Inflammatory macrophage treated with lipopolysaccharide for 4 hours (primary cell): Measurements from ENCODE around the gene AGBL1.
A peak's percentile ranks its signal among the peaks of the same experiment; 100 is the strongest.

Source experiments
- DNase-seq: peaks from one replicate; pipeline ENCODE4 v3.0.0-alpha.2; 2020

Gene AGBL1

DNA sequence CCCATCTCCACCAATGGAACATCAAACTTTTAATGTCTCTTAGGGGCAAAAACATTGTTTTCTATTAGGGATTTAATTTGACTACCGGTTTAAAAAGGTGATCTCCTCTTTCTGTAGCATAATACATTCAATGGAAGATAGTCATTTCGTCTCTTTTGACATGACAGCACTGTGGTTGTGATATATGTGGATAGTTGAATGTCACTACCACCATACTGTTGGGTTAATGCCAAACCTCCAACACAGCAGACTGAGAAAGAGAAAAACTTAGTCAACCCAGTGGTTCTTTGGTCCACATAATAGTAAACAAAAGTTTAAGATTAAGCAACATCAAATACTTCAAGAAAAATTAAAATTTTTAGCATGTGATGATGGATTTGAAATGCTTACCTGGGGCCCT is 530.4 kb downstream of the AGBL1 start:
- no peak for DNase-seq

DNA sequence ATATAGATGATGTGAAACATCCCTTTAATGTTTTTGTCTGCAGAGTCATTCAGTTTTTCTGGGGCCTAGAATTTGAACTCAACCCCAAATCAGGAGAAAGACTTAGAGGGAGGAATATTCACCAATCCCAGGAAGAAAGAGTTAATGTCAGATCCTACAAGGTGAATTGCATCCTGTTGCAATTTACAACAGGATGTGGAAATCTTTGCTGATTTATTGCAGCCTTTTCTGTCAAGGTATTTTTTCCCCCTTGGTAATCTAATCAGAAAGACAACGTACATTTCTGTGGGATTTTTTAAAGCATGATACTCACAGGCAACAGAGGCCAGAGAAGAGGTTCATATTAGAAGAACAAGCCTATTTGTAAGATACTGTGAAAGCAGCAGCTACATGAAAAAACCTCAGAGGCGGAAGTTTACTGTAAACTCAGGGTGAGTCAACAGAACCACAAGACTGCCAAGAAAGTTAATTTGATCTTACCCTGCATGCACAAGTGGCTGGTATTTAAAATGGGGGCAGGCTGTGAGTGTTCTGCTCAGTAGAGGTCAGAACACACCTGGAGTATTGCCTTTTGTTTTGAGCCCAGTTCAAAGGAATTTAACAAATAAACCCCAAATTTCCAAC is 531.9 kb downstream of the AGBL1 start:
- no peak for DNase-seq

DNA sequence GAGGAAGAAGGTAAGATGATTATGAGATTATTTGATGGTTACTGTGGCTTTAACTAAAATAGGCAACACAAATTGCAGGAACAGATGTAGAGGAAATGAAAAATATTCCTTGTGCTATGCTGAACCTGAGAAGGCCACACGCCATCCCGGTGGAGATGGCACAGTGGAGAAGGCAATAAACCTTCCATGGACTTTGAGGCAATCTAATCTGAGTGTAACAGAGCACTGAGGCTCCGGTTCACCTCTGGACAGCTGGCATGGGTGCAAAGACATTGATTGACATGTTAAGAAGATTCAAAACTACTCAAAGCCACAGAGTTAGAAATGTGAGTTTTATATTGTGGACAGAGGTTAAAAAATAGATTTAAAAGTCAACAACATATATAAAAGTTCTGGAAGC is 535.7 kb downstream of the AGBL1 start:
- no peak for DNase-seq

DNA sequence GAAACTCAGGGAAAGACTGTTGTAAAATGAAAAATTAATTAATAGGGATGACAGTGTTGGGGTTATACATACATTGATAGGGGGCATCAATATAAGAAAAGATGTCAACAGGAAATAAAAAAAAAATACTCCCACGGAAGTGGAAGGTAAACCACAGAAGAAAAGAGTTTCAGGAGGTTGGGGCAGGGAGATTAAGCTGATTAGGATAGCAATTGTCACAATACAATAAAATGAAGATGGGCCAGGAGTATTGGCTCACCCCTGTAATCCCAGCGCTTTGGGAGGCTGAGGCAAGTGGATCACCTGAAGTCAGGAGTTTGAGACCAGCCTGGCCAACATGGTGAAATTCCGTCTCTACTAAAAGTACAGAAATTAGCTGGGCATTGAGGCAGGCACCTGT is 536.1 kb downstream of the AGBL1 start:
- no peak for DNase-seq

GRCh38 chr15:86616771-86617170 is 537.1 kb downstream of the AGBL1 start:
- no peak for DNase-seq

DNA sequence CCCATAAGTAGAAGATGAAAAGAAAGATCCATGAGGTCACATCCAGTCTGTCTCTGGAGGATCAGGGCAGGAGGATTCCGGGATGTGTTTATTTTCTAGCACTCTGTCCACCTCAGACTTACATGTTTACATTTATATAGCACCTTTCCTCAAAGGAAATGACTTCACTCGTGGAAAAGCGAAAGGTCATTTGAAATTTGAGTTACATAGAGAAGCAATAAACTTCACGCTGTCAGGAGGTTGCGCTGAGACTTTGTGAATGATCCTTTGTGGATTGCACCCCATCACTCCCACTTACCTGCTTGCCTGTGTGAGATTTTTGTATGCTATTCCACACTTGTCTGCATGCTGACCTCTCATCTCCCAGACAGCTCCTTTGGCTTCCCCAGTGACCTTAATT is 540.5 kb downstream of the AGBL1 start:
- DNase-seq, result no peak

DNA sequence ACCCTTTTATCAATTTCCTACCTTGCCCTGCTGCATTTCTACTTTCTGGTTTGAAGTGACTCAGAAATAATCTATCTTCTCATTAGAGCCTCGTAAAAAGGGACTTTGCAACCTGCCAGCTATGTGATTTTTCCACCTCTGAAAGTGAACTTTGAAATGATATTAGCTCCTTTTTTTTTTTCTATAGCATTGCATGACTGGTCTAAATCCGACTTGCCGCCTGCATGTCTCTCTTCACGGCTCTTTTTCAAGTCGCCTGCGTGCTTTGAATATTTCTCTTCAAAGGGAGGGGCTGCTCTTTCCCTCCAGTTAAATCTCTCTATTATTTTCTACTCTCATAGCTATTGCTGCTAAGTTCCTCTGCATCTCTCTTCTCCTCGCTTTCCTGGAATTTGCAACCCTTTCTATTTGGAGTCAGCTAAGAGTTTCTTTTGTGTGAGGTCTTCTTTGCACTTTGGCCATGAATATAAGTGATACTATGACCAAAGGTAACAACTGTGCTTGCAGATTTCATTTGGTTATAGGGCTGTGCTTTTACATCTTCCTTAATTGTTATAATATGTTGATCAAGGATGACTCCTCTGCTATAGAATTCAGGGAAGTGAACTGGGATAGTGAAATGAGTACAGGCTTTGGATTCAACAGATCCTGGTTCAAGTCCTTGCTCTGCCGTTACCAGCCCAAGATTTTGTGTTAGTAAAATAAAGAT is 541.1 kb downstream of the AGBL1 start:
- DNase-seq, result no peak

DNA sequence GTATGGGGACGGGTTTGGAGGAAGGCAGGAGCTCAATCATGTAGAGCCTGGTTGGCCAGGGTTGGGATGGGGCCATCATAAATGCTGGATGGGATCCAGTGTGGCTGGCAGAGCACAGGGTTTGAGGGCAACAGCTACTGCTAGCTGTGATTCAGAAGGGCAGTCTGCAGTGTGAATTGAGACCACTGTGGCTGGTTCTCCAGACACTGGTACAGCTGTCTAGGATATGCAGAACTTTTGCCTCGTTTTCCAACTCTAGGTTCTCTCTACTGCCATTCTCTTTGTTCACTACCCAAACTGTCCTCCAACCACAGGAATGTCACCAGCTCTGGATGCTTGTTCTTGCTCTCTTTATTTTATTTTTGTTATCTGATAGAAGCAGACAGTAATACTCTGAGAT is 543.6 kb downstream of the AGBL1 start:
- DNase-seq, result no peak

- peak; percentile 5 for DNase-seq
Observed at GRCh38 chr15:86624261-86625036, 544.8 kb downstream of the AGBL1 start.

- DNase-seq, result no peak
Observed at GRCh38 chr15:86629409-86630356, 550.0 kb downstream of the AGBL1 start.

DNA sequence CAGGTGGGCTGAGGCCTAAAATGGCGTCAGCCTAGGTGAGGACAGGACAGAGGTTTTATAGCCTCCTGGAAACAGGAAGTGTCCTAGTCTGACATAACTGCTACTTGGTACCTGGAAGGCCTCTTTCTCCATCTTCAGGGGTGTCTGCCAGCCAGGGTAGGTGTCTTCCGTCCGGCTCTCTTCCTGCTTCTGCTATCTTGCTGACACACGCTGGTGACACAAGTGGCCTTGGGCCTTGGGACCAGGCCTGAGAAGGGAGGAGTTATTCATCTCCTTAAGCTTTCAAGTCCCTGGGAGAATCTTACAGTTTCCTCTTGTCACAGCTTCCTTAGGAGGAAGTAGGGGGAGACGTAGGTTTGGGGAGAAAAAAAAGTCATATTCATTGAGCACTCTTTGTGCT is 551.3 kb downstream of the AGBL1 start:
- no peak for DNase-seq

DNA sequence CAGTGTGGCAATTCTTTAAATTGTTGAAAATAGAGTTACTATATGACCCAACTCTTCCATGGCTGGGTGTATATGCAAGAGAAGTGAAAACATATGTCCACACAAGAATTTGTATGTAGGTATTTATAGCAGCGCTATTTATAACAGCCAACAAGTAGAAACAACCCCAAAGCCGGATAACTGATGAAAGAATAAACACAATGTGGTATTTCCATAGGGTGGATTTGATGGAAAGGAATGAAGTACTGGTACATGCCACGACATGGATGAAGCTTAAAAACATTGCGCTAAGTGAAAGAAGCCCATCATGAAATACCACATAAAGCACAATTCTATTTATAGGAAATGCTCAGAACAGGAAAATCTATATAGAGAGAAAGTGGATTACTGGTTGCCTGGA is 554.5 kb downstream of the AGBL1 start:
- DNase-seq, result no peak

GRCh38 chr15:86634992-86635638 is 555.4 kb downstream of the AGBL1 start:
- no peak for DNase-seq

DNA sequence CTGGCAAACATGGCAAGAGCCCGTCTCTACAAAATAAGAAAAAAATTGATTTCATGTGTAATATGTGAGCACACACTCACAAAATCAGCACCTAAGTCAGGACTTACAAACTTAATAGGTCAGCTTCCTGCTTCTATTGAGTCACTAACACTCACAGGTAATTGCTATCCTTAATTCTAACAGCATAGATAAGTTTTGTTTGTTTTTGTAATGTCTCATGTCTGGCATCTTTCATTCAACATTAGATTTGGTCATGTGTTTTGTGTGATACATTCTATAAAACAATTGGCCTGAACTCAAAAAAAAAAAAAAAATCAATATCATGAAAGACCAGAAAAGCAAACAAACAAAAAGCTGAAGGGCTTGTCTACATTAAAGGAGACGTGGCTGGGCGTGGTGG is 564.7 kb downstream of the AGBL1 start:
- DNase-seq, result no peak

- DNase-seq, result no peak
Observed at GRCh38 chr15:86645925-86646500, 566.3 kb downstream of the AGBL1 start.

DNA sequence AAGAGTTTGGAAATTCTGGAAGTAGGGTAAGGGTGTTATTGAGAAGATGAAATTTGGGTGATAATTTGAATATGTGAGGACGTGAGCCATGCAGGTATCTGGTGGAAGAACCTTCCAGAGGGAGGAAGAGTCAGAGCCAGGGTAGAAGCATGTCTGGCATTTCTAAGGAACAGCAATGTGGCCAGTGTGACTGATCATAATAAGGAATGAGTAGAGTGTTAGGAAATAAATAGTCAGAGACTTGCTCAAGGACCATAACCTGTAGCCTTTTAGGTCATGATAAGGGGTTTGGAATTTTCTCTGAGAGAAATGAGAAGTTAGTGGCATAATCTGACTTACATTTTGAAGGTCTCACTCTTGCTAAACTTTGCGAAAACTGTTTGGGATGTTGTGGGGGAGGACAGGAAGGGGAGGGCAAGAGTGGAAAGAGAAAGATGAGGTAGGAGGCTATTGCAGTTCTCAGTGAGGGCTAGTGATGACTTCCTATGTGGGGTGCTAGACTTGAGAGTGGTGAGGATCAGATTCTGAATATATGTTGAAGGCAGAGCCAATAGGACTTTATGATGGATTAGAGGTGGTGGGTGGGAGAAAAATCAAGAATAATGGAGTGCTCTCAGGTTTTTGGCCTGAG is 568.3 kb downstream of the AGBL1 start:
- DNase-seq, result no peak

DNA sequence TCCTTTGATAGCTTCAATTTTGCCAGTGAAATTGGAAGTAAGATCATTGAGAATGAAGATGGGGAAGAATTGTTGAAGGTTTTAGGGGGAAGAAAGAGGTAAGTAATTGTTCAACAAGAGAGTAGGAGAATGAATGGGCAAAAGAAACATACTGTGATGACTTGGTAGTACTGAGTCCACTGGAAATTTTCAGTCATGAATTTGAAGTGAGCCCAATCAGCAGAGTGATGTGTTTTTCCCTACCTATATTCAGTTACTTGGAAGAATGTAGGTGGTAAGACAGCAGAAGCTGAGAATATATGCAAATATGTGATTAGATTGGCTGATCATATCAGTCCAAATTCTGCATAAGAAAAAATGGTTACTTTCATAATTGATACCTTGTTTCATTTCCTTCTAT is 569.6 kb downstream of the AGBL1 start:
- no peak for DNase-seq

DNA sequence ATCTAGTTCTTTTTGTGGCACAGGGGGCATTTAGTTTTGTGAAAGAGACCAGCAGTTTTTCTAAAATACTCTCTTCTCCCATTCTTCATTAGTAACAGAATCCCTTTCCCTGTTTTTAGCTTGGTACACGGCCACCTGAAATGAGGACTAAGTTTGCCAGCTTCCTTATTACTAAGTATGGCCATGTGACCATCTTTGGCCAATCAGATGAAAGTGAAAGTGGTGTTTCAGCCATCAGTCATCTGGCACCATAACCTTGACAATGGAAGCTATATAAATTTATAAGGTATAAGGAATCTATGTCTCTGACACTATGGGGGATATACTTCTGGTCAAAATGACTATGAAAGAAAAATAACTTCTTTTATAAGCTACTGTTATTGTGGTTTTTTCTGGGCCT is 570.4 kb downstream of the AGBL1 start:
- DNase-seq, result no peak

DNA sequence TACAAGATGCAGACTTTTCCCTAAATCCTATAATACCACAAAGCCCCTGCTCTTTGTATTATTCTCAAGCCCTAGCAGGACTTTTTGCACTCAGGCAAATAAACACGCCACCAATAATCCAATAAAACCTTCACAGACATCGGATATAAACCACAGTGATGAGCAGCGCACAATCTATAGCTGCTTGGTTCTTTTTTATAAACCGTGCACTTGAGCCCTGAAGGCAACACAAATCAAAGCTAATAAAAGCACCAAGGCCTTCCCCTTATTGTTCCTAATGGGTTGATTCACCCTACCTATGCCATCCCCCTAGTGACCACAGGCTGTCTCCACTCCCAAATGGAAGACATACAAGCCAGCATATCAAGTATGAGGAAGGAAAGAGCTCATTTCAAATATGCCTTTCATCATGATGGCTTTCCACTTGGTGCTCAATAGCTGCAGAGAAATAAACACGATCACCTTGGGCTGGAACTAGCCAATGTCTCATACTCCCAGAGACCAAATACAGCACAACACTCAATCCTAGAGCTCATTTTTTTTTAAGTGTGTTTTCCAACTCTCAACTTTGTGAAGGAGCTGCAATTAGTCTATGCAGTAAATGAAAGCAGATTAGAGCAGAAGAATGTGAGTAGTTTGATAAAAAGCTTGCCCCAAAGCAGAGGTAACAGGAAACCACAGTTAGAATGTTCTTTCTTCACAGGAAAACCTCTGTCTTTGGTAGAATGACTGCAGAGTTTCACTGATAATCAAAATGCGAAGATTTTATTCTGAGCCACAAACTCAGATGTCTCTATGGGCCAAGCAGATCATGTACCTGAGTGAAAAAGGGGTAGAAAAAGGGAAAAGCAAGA is 573.9 kb downstream of the AGBL1 start:
- no peak for DNase-seq

DNA sequence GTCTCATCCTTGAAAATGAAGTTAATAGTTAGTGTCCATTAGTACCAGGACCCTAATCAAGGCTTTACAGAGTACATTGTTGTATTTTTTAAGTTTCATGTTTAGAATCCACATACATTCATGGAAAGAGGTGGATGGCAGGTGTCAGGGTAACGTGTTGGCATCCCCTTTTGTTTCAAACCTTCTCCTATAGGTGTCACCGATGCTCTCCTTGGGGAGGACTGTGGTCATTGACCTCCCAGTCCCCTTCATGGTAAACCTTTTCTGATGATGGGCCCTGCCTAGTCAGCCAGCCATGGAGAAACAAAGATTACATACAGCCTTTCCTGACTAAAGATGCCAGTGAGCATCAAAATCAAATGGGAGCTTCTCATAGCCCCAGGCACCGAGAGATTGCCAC is 574.8 kb downstream of the AGBL1 start:
- DNase-seq, result no peak

DNA sequence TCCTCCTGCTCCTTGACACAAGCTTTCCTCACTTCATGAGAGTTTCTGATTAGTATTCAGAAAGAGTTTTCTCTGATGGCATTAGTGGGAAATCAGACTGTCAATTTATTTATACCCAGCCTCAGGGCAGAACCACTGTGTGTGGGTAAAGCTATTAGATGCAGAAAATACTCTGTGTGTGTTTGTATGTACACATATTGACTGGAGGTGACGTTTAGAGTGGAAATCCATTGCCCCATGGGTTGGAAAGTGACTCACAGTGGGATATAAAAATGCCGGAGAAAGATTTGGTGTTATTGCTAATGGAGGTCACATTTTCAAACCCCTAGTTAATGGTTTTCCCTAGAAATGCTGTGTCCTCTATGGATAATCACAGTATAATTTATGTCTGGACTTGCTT is 577.6 kb downstream of the AGBL1 start:
- no peak for DNase-seq
